ENCODE data around the gene KIRREL3. TPM values are rescaled to one million over a fixed set of nuclear protein-coding genes. Genes with fewer than 3 reads are reported as not detected.
A peak's percentile ranks its signal among the peaks of the same experiment; 100 is the strongest.

The KIRREL3 gene
- total and polyA plus RNA-seq, 2 experiments from 2014 or later: 16.1 to 35.6 TPM

GRCh38 chr11:126949066-126949891 lies 51.3 kb downstream of the KIRREL3 start:
- H2AFZ ChIP-seq: no peak overlapping the region
- H4K20me1 ChIP-seq (ENCODE audit: insufficient read depth): peaks cover 6% of the 10 kb centered on the region; the same call in 1 of the 2 replicates
- H3K9me3 ChIP-seq (ENCODE audit: low read depth): no peaks in the 10 kb centered on the region
- peaks cover 26% of the 10 kb centered on the region for H3F3A ChIP-seq (ENCODE audit: insufficient read depth)
- peaks cover 58% of the 10 kb centered on the region for H3K79me2 ChIP-seq (ENCODE audit: insufficient read depth)
- 60 to 67% methylated on average over 6 of the region's 6 CpGs for WGBS, 2 experiments (ENCODE audit: low coverage in 1 of 2, low lambda C conversion rate in 2 of 2, missing lambda C conversion rate in 2 of 2)
- no peak overlapping the region for H3K4me3 ChIP-seq
- H3K27ac ChIP-seq: peak overlapping the region; percentile 67
- peak; percentile 70 for DNase-seq
- in situ Hi-C loops (cut with MboI): no loop called here
- H3K9me2 ChIP-seq (ENCODE audit: insufficient read depth): no peaks in the 10 kb centered on the region
- H3K4me1 ChIP-seq (ENCODE audit: insufficient read depth): peaks cover 18% of the 10 kb centered on the region
- TF ChIP-seq EZH2phosphoT487 (IDR thresholded peaks at IDR 0.05; ENCODE audit: insufficient read depth, low read depth) (no peak), EZH2 (IDR thresholded peaks at IDR 0.05; ENCODE audit: insufficient read depth, poor library complexity, severe bottlenecking) (no peak)
- peak overlapping the region; percentile 0 for H3K4me2 ChIP-seq (ENCODE audit: unreplicated experiment)
- no peaks in the 10 kb centered on the region for H3K27me3 ChIP-seq (replicated peaks; ENCODE audit: insufficient read depth)
- H3K36me3 ChIP-seq (ENCODE audit: low read depth): no peaks in the 10 kb centered on the region
- 0 out of 2 replicates have a peak overlapping the region, but pooled peaks have one; percentile 14 for H3K9ac ChIP-seq

- no peak overlapping the region for H3K9ac ChIP-seq
- no peaks in the 10 kb centered on the region for H3K9me2 ChIP-seq (ENCODE audit: insufficient read depth)
- H3K4me2 ChIP-seq (ENCODE audit: unreplicated experiment): peak overlapping the region; percentile 0
- no peak overlapping the region for H2AFZ ChIP-seq
- peaks cover 64% of the 10 kb centered on the region for H3K79me2 ChIP-seq (ENCODE audit: insufficient read depth)
- in situ Hi-C loops (cut with MboI): no loop called here
- DNase-seq: peak; percentile 13
- H3K27ac ChIP-seq: no peak overlapping the region
- peaks cover 6% of the 10 kb centered on the region; the same call in 1 of the 2 replicates for H4K20me1 ChIP-seq (ENCODE audit: insufficient read depth)
- H3K27me3 ChIP-seq (replicated peaks; ENCODE audit: insufficient read depth): no peaks in the 10 kb centered on the region
- peaks cover 26% of the 10 kb centered on the region for H3F3A ChIP-seq (ENCODE audit: insufficient read depth)
- TF ChIP-seq EZH2 (IDR thresholded peaks at IDR 0.05; ENCODE audit: insufficient read depth, poor library complexity, severe bottlenecking) (no peak), EZH2phosphoT487 (IDR thresholded peaks at IDR 0.05; ENCODE audit: insufficient read depth, low read depth) (no peak)
- H3K4me1 ChIP-seq (ENCODE audit: insufficient read depth): peaks cover 18% of the 10 kb centered on the region
- H3K36me3 ChIP-seq (ENCODE audit: low read depth): no peaks in the 10 kb centered on the region
- no peak overlapping the region for H3K4me3 ChIP-seq
- 70 to 86% methylated on average over 1 of the region's 1 CpG for WGBS, 2 experiments (ENCODE audit: low coverage in 1 of 2, low lambda C conversion rate in 2 of 2, missing lambda C conversion rate in 2 of 2)
- H3K9me3 ChIP-seq (ENCODE audit: low read depth): no peaks in the 10 kb centered on the region
These were observed 52.0 kb downstream of the KIRREL3 start for GRCh38 chr11:126948563-126948962.

DNA sequence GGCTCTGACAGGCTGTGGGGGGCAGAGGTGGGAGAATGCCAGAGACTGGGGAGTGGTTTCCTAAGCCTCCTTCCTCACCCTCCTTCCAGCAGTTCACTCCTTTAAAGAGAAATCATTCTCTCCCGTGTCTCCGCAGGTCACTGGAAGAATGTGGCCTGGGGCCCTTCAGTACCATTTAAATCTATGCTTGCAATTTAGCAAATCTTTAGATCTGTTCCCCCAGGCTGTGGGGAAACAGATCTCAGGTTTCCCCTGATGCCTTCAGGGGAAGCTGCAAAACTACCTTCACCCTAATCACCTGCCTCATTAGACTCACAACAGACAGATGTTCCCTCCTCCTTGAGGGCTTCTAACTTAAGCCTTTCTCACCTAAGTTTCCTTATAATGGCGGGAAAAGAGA lies 55.3 kb downstream of the KIRREL3 start:
- Histone ChIP-seq H3K9ac (no peak overlapping the region), H3K27ac (no peak overlapping the region), H3F3A (ENCODE audit: insufficient read depth) (peaks cover 26% of the 10 kb centered on the region), H3K36me3 (ENCODE audit: low read depth) (peaks cover 4% of the 10 kb centered on the region; the same call in 1 of the 2 replicates), H3K4me2 (ENCODE audit: unreplicated experiment) (no peak overlapping the region), H3K4me3 (no peak overlapping the region), H3K4me1 (ENCODE audit: insufficient read depth) (peaks cover 18% of the 10 kb centered on the region), H3K9me3 (ENCODE audit: low read depth) (no peaks in the 10 kb centered on the region), H4K20me1 (ENCODE audit: insufficient read depth) (peaks cover 1% of the 10 kb centered on the region; the same call in 1 of the 2 replicates), H2AFZ (no peak overlapping the region), H3K9me2 (ENCODE audit: insufficient read depth) (no peaks in the 10 kb centered on the region), H3K79me2 (ENCODE audit: insufficient read depth) (peaks cover 84% of the 10 kb centered on the region), H3K27me3 (replicated peaks; ENCODE audit: insufficient read depth) (no peaks in the 10 kb centered on the region)
- WGBS, 2 experiments (ENCODE audit: low coverage in 1 of 2, low lambda C conversion rate in 2 of 2, missing lambda C conversion rate in 2 of 2): 65 to 70% methylated on average over 3 of the region's 3 CpGs
- in situ Hi-C loops (cut with MboI): no loop called here
- DNase-seq: no peak
- TF ChIP-seq EZH2phosphoT487 (IDR thresholded peaks at IDR 0.05; ENCODE audit: insufficient read depth, low read depth) (no peak), EZH2 (IDR thresholded peaks at IDR 0.05; ENCODE audit: insufficient read depth, poor library complexity, severe bottlenecking) (no peak)

DNA sequence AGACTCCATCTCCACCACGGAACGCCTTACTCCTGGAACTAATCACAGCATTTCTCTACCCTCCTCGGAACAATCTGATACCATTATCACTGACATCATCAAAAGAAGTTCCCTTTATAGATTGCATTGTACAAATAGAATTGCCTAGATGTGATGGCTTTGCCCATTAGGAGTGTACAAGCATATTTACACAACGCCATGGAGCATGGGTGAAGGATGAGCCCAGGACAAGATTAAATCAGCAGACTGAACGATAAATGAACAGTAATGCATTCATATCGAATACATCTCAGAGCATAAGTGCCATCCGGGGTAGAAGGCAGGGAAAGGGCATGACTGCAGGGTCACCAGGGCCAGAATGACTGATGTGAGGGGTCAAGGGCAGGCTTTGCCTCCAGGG lies 57.3 kb downstream of the KIRREL3 start:
- in situ Hi-C loops (cut with MboI): no loop called here
- H3K4me2 ChIP-seq (ENCODE audit: unreplicated experiment): no peak overlapping the region
- no peak overlapping the region for H3K27ac ChIP-seq
- no peak overlapping the region for H3K9ac ChIP-seq
- no peak for DNase-seq
- peaks cover 96% of the 10 kb centered on the region for H3K79me2 ChIP-seq (ENCODE audit: insufficient read depth)
- H3K4me1 ChIP-seq (ENCODE audit: insufficient read depth): peaks cover under 1% of the 10 kb centered on the region; the same call in 1 of the 2 replicates
- peaks cover 4% of the 10 kb centered on the region; the same call in 1 of the 2 replicates for H3K36me3 ChIP-seq (ENCODE audit: low read depth)
- no peak overlapping the region for H3K4me3 ChIP-seq
- no peaks in the 10 kb centered on the region for H3K9me2 ChIP-seq (ENCODE audit: insufficient read depth)
- TF ChIP-seq EZH2phosphoT487 (IDR thresholded peaks at IDR 0.05; ENCODE audit: insufficient read depth, low read depth): no peak
- TF ChIP-seq EZH2 (IDR thresholded peaks at IDR 0.05; ENCODE audit: insufficient read depth, poor library complexity, severe bottlenecking): no peak
- no peaks in the 10 kb centered on the region for H3K9me3 ChIP-seq (ENCODE audit: low read depth)
- H2AFZ ChIP-seq: no peak overlapping the region
- H3K27me3 ChIP-seq (replicated peaks; ENCODE audit: insufficient read depth): no peaks in the 10 kb centered on the region
- 78 to 80% methylated on average over 7 of the region's 7 CpGs for WGBS, 2 experiments (ENCODE audit: low coverage in 1 of 2, low lambda C conversion rate in 2 of 2, missing lambda C conversion rate in 2 of 2)
- H3F3A ChIP-seq (ENCODE audit: insufficient read depth): peaks cover 8% of the 10 kb centered on the region; the same call in 1 of the 2 replicates
- no peaks in the 10 kb centered on the region; the same call in 1 of the 2 replicates for H4K20me1 ChIP-seq (ENCODE audit: insufficient read depth)
